Mesenchymal stem cell (in vitro differentiated cells and primary cell): Measurements from ENCODE around the gene PLG.

Source experiments
- DNase-seq: peaks from one replicate; pipeline ENCODE4 v3.0.0-alpha.2; 2013
- H2AFZ ChIP-seq: one replicate; pipeline ENCODE4 v1.6.1; 2013; ENCODE audit warnings: low read depth, mild to moderate bottlenecking, control low read depth, inconsistent platforms, low read length, moderate library complexity
- H2AK5ac ChIP-seq: 2 replicates; pipeline ENCODE4 v1.6.1; 2013; ENCODE audit warnings: low read length, moderate library complexity, mild to moderate bottlenecking, inconsistent platforms; ENCODE audit not compliant: severe bottlenecking
- H2BK120ac ChIP-seq: one replicate; pipeline ENCODE4 v1.6.1; 2013; ENCODE audit warnings: low read depth, mild to moderate bottlenecking, inconsistent platforms, low read length, moderate library complexity
- H2BK12ac ChIP-seq, 2 experiments: one replicate each; pipeline ENCODE4 v1.6.1; 2013; ENCODE audit warnings: inconsistent platforms in 2 of 2, low read length in 2 of 2, mild to moderate bottlenecking in 2 of 2, moderate library complexity in 2 of 2, control low read depth in 1 of 2
- H2BK15ac ChIP-seq: one replicate; pipeline ENCODE4 v1.6.1; 2013; ENCODE audit warnings: mild to moderate bottlenecking, low read depth, inconsistent platforms; ENCODE audit not compliant: poor library complexity, severe bottlenecking
- H2BK5ac ChIP-seq: 2 replicates; pipeline ENCODE4 v1.6.1; 2013; ENCODE audit warnings: low read depth, mild to moderate bottlenecking, low read length, control low read depth, inconsistent platforms; ENCODE audit not compliant: poor library complexity, severe bottlenecking
- H3K14ac ChIP-seq, 2 experiments: one replicate each; pipeline ENCODE4 v1.6.1; 2013; ENCODE audit warnings: inconsistent platforms in 2 of 2, low read length in 2 of 2, control low read depth in 1 of 2, mild to moderate bottlenecking in 1 of 2, moderate library complexity in 1 of 2
- H3K18ac ChIP-seq, 2 experiments: one replicate each; pipeline ENCODE4 v1.6.1; 2013; ENCODE audit warnings: inconsistent platforms in 2 of 2, low read length in 2 of 2, control low read depth in 1 of 2, low read depth in 1 of 2, mild to moderate bottlenecking in 1 of 2
- H3K23ac ChIP-seq, 2 experiments: one replicate each; pipeline ENCODE4 v1.6.1; 2013; ENCODE audit warnings: inconsistent platforms in 2 of 2, low read length in 2 of 2, mild to moderate bottlenecking in 2 of 2, moderate library complexity in 2 of 2, control low read depth in 1 of 2
- H3K27ac ChIP-seq: 2 replicates; pipeline ENCODE4 v1.5.1; 2013; ENCODE audit warnings: mild to moderate bottlenecking, moderate library complexity, low read length, control low read depth, inconsistent platforms; ENCODE audit not compliant: poor library complexity, severe bottlenecking
- H3K27me3 ChIP-seq, 2 experiments: 2 replicates each; pipeline versions ENCODE4 v1.6.1 to v1.7.0; 2013; ENCODE audit warnings: low read length in 2 of 2, mild to moderate bottlenecking in 2 of 2, moderate library complexity in 2 of 2, control low read depth in 1 of 2, inconsistent platforms in 1 of 2; ENCODE audit not compliant: control insufficient read depth in 1 of 2, insufficient read depth in 1 of 2
- H3K36me3 ChIP-seq, 2 experiments: 2 replicates each; pipeline versions ENCODE4 v1.6.1 to v1.7.0; 2013; ENCODE audit warnings: low read length in 2 of 2, control low read depth in 1 of 2, inconsistent platforms in 1 of 2, low read depth in 1 of 2, mild to moderate bottlenecking in 1 of 2; ENCODE audit not compliant: insufficient read depth in 2 of 2, control insufficient read depth in 1 of 2
- H3K4ac ChIP-seq, 2 experiments: one replicate each; pipeline ENCODE4 v1.6.1; 2013; ENCODE audit warnings: inconsistent platforms in 2 of 2, low read length in 2 of 2, mild to moderate bottlenecking in 2 of 2, moderate library complexity in 2 of 2, control low read depth in 1 of 2, low read depth in 1 of 2
- H3K4me1 ChIP-seq: 2 replicates; pipeline ENCODE4 v1.6.1; 2013; ENCODE audit warnings: low read depth, low read length, control low read depth; ENCODE audit not compliant: control insufficient read depth, insufficient read depth
- H3K4me2 ChIP-seq: 2 replicates; pipeline ENCODE4 v1.6.1; 2013; ENCODE audit warnings: low read length, mild to moderate bottlenecking, inconsistent platforms; ENCODE audit not compliant: poor library complexity, severe bottlenecking
- H3K4me3 ChIP-seq, 2 experiments: 2 replicates each; pipeline versions ENCODE4 v1.5.1 to v1.7.0; 2013; ENCODE audit warnings: low read length in 2 of 2, mild to moderate bottlenecking in 2 of 2, control low read depth in 1 of 2, low read depth in 1 of 2; ENCODE audit not compliant: insufficient read depth in 1 of 2
- H3K79me1 ChIP-seq: replicated peaks from 2 replicates; pipeline ENCODE4 v1.6.1; 2013; ENCODE audit warnings: mild to moderate bottlenecking, control low read depth, low read length, inconsistent platforms; ENCODE audit not compliant: poor library complexity, severe bottlenecking
- H3K9ac ChIP-seq: 2 replicates; pipeline ENCODE4 v1.7.0; 2013; ENCODE audit warnings: mild to moderate bottlenecking, low read length, moderate library complexity
- H3K9me3 ChIP-seq: 2 replicates; pipeline ENCODE4 v1.7.0; 2013; ENCODE audit warnings: mild to moderate bottlenecking, low read length; ENCODE audit not compliant: control insufficient read depth
- H4K8ac ChIP-seq: one replicate; pipeline ENCODE4 v1.6.1; 2013; ENCODE audit warnings: inconsistent platforms, mild to moderate bottlenecking, low read length, moderate library complexity
- H4K91ac ChIP-seq: one replicate; pipeline ENCODE4 v1.6.1; 2013; ENCODE audit warnings: mild to moderate bottlenecking, low read length, inconsistent platforms
- WGBS: methylation state at CpG from one replicate; pipeline ENCODE4 v1.1.7; 2013; ENCODE audit warnings: mixed read lengths; 5-methylcytosine and 5-hydroxymethylcytosine counted together

The PLG gene

GRCh38 chr6:160756871-160757270 lies 54.8 kb downstream of the PLG start:
- H4K8ac ChIP-seq: no peak overlapping the region
- H3K79me1 ChIP-seq: no peaks in the 10 kb centered on the region
- H3K9me3 ChIP-seq: peaks cover 9% of the 10 kb centered on the region
- H3K23ac ChIP-seq: no peak overlapping the region
- no peak overlapping the region for H3K4me2 ChIP-seq
- H3K18ac ChIP-seq: no peak overlapping the region
- no peak overlapping the region for H3K9ac ChIP-seq
- no peaks in the 10 kb centered on the region for H3K4me1 ChIP-seq
- no peak overlapping the region for H2BK15ac ChIP-seq
- H2BK120ac ChIP-seq: no peak overlapping the region
- WGBS: 84% methylated on average over 3 of the region's 4 CpGs
- H3K4me3 ChIP-seq: no peak overlapping the region
- no peaks in the 10 kb centered on the region for H3K36me3 ChIP-seq
- H3K4ac ChIP-seq: no peak overlapping the region
- H2BK5ac ChIP-seq: no peak overlapping the region
- no peaks in the 10 kb centered on the region for H3K27me3 ChIP-seq
- H2AK5ac ChIP-seq: no peak overlapping the region
- no peak overlapping the region for H3K14ac ChIP-seq
- DNase-seq: no peak
- no peak overlapping the region for H2AFZ ChIP-seq
- no peak overlapping the region for H4K91ac ChIP-seq
- no peak overlapping the region for H3K27ac ChIP-seq
- no peak overlapping the region for H2BK12ac ChIP-seq

- no peaks in the 10 kb centered on the region for H3K36me3 ChIP-seq
- no peak overlapping the region for H3K4ac ChIP-seq
- peaks cover 15 to 17% of the 10 kb centered on the region in 2 experiments for H3K27me3 ChIP-seq
- no peak overlapping the region for H3K23ac ChIP-seq
- H3K9ac ChIP-seq: no peak overlapping the region
- no peak overlapping the region for H2BK12ac ChIP-seq
- no peak overlapping the region for H4K8ac ChIP-seq
- no peak overlapping the region for H3K4me3 ChIP-seq
- H2AFZ ChIP-seq: no peak overlapping the region
- H3K4me1 ChIP-seq: peaks cover 7% of the 10 kb centered on the region
- H3K18ac ChIP-seq: no peak overlapping the region
- no peak overlapping the region for H3K14ac ChIP-seq
- peak overlapping the region; percentile 43 for H4K91ac ChIP-seq
- H2BK120ac ChIP-seq: no peak overlapping the region
- no peak overlapping the region for H3K27ac ChIP-seq
- H3K4me2 ChIP-seq: no peak overlapping the region
- no peaks in the 10 kb centered on the region for H3K79me1 ChIP-seq
- WGBS: 78% methylated on average over 5 of the region's 5 CpGs
- no peak for DNase-seq
- peaks cover 12% of the 10 kb centered on the region for H3K9me3 ChIP-seq
- H2BK15ac ChIP-seq: no peak overlapping the region
- no peak overlapping the region for H2AK5ac ChIP-seq
- no peak overlapping the region for H2BK5ac ChIP-seq
Measured at GRCh38 chr6:160764847-160765246, 62.8 kb downstream of the PLG start.

GRCh38 chr6:160765412-160765811 lies 63.4 kb downstream of the PLG start:
- H3K14ac ChIP-seq: no peak overlapping the region
- H3K27ac ChIP-seq: no peak overlapping the region
- H4K91ac ChIP-seq: no peak overlapping the region
- no peak overlapping the region for H3K4me3 ChIP-seq
- no peak overlapping the region for H2BK120ac ChIP-seq
- H4K8ac ChIP-seq: no peak overlapping the region
- H3K4me1 ChIP-seq: peaks cover 7% of the 10 kb centered on the region
- DNase-seq: no peak
- H2AFZ ChIP-seq: no peak overlapping the region
- no peak overlapping the region for H2BK12ac ChIP-seq
- no peaks in the 10 kb centered on the region for H3K36me3 ChIP-seq
- no peak overlapping the region for H3K4me2 ChIP-seq
- no peak overlapping the region for H2BK5ac ChIP-seq
- H3K27me3 ChIP-seq: peaks cover 15 to 17% of the 10 kb centered on the region in 2 experiments
- WGBS: 74% methylated on average over 7 of the region's 8 CpGs
- no peak overlapping the region for H2AK5ac ChIP-seq
- H3K18ac ChIP-seq: no peak overlapping the region
- H3K23ac ChIP-seq: no peak overlapping the region
- H3K4ac ChIP-seq: no peak overlapping the region
- no peak overlapping the region for H3K9ac ChIP-seq
- no peak overlapping the region for H2BK15ac ChIP-seq
- H3K79me1 ChIP-seq: no peaks in the 10 kb centered on the region
- peaks cover 12% of the 10 kb centered on the region for H3K9me3 ChIP-seq

- Histone ChIP-seq H2AK5ac (no peak overlapping the region), H3K4ac (no peak overlapping the region), H3K9ac (no peak overlapping the region), H2BK5ac (no peak overlapping the region), H2BK120ac (no peak overlapping the region), H3K23ac (no peak overlapping the region), H3K79me1 (no peaks in the 10 kb centered on the region), H4K91ac (no peak overlapping the region), H3K9me3 (peaks cover 8% of the 10 kb centered on the region), H3K4me2 (peak overlapping the region; percentile 67), H3K4me1 (peaks cover 7% of the 10 kb centered on the region), H2BK12ac (no peak overlapping the region), H3K36me3 (no peaks in the 10 kb centered on the region), H3K18ac (no peak overlapping the region), H4K8ac (no peak overlapping the region), H3K27ac (no peak overlapping the region), H3K27me3 (peaks cover 15 to 17% of the 10 kb centered on the region in 2 experiments), H2BK15ac (no peak overlapping the region), H3K14ac (no peak overlapping the region), H2AFZ (no peak overlapping the region), H3K4me3 (peak overlapping the region; percentile 47 to 73)
- DNase-seq: no peak
- 44% methylated on average over 7 of the region's 7 CpGs for WGBS
Measured at GRCh38 chr6:160766657-160766988, 64.6 kb downstream of the PLG start.
